HEK293 (cell line): ENCODE data around the gene CUEDC1.

ENCODE experiments used
- CTCF ChIA-PET: fragments of 350-600 bp; formaldehyde crosslinking; extraction: SDS; loops from one replicate; lab custom pipeline; 2021; ENCODE audit warnings: antibody characterized with exemption; lab: Yijun Ruan, JAX
- POLR2A ChIA-PET: fragments of 300-600 bp; formaldehyde crosslinking; extraction: SDS; loops from one replicate; lab custom pipeline; 2020; ENCODE audit warnings: antibody characterized with exemption, inconsistent platforms; lab: Yijun Ruan, JAX
- H3K27ac ChIP-seq: fragments of 200-500 bp; sonication (Bioruptor generic); 2 replicates; pipeline ENCODE4 v1.5.1; 2014; ENCODE audit warnings: low read depth, low read length, control low read depth, inconsistent platforms; ENCODE audit errors: extremely low read depth
- H3K36me3 ChIP-seq, 2 experiments: fragments of 200-500 bp in 1 of 2; sonication (Bioruptor generic) in 1 of 2; 1 replicate in 1 of 2; 2 replicates in 1 of 2; pipeline ENCODE4 v1.5.1; 2014 to 2017; ENCODE audit warnings: inconsistent platforms in 2 of 2, low read length in 2 of 2; ENCODE audit not compliant: control insufficient read depth in 2 of 2, insufficient read depth in 1 of 2
- H3K4me1 ChIP-seq: fragments of 200-500 bp; sonication (Bioruptor generic); 2 replicates; pipeline ENCODE4 v1.5.1; 2014; ENCODE audit warnings: mild to moderate bottlenecking, low read length, inconsistent platforms; ENCODE audit not compliant: control insufficient read depth, insufficient read depth
- H3K4me3 ChIP-seq: 2 replicates; pipeline ENCODE4 v1.5.1; 2011; ENCODE audit warnings: low read depth, mild to moderate bottlenecking, control low read depth, low read length, moderate library complexity
- H3K9me3 ChIP-seq: fragments of 200-500 bp; sonication (Bioruptor generic); 2 replicates; pipeline ENCODE4 v1.5.1; 2014; ENCODE audit warnings: low read depth, low read length, inconsistent platforms; ENCODE audit not compliant: control insufficient read depth, insufficient read depth
- FEZF1 ChIP-seq: fragments of 450-650 bp; formaldehyde crosslinking; IDR thresholded peaks from 2 replicates; pipeline ENCODE4 v1.5.1; 2016; ENCODE audit warnings: missing biosample characterization, missing genetic modification characterization
- GLIS1 ChIP-seq: fragments of 450-650 bp; formaldehyde crosslinking; IDR thresholded peaks from 2 replicates; pipeline ENCODE4 v1.5.1; 2016; ENCODE audit warnings: missing biosample characterization, missing genetic modification characterization
- SCRT2 ChIP-seq: fragments of 450-650 bp; formaldehyde crosslinking; IDR thresholded peaks from 2 replicates; pipeline ENCODE4 v1.5.1; 2016; ENCODE audit warnings: missing biosample characterization, missing genetic modification characterization
- SP2 ChIP-seq: fragments of 450-650 bp; formaldehyde crosslinking; IDR thresholded peaks from 2 replicates; pipeline ENCODE4 v1.5.1; 2016; ENCODE audit warnings: missing biosample characterization, missing genetic modification characterization
- SP3 ChIP-seq: fragments of 450-650 bp; formaldehyde crosslinking; IDR thresholded peaks from 2 replicates; pipeline ENCODE4 v1.5.1; 2016; ENCODE audit warnings: missing biosample characterization, missing genetic modification characterization
- ZBTB17 ChIP-seq: fragments of 450-650 bp; formaldehyde crosslinking; IDR thresholded peaks from 2 replicates; pipeline ENCODE4 v1.5.1; 2016; ENCODE audit warnings: missing biosample characterization, missing genetic modification characterization
- ZFP69B ChIP-seq: fragments of 450-650 bp; formaldehyde crosslinking; IDR thresholded peaks from 2 replicates; pipeline ENCODE4 v1.5.1; 2016; ENCODE audit warnings: missing biosample characterization, missing genetic modification characterization
- ZNF10 ChIP-seq: fragments of 450-650 bp; formaldehyde crosslinking; IDR thresholded peaks from 2 replicates; pipeline ENCODE4 v1.5.1; 2017; ENCODE audit warnings: missing biosample characterization, missing genetic modification characterization
- ZNF140 ChIP-seq: fragments of 450-650 bp; formaldehyde crosslinking; IDR thresholded peaks from 2 replicates; pipeline ENCODE4 v1.5.1; 2016; ENCODE audit warnings: missing biosample characterization, missing genetic modification characterization
- ZNF26 ChIP-seq: fragments of 450-650 bp; formaldehyde crosslinking; IDR thresholded peaks from 2 replicates; pipeline ENCODE4 v1.5.1; 2016; ENCODE audit warnings: missing biosample characterization, missing genetic modification characterization
- ZNF280C ChIP-seq: fragments of 450-650 bp; formaldehyde crosslinking; IDR thresholded peaks from 2 replicates; pipeline ENCODE4 v1.5.1; 2016; ENCODE audit warnings: missing biosample characterization, missing genetic modification characterization
- ZNF354C ChIP-seq: fragments of 450-650 bp; formaldehyde crosslinking; IDR thresholded peaks from 2 replicates; pipeline ENCODE4 v1.5.1; 2016; ENCODE audit warnings: missing biosample characterization, missing genetic modification characterization, low read depth, borderline replicate concordance
- ZNF362 ChIP-seq: fragments of 450-650 bp; formaldehyde crosslinking; IDR thresholded peaks from 2 replicates; pipeline ENCODE4 v1.5.1; 2016; ENCODE audit warnings: missing biosample characterization, missing genetic modification characterization
- ZNF398 ChIP-seq: fragments of 450-650 bp; formaldehyde crosslinking; IDR thresholded peaks from 2 replicates; pipeline ENCODE4 v1.5.1; 2017; ENCODE audit warnings: missing biosample characterization, missing genetic modification characterization
- ZNF416 ChIP-seq: fragments of 450-650 bp; formaldehyde crosslinking; IDR thresholded peaks from 2 replicates; pipeline ENCODE4 v1.5.1; 2016; ENCODE audit warnings: missing biosample characterization, missing genetic modification characterization
- ZNF664 ChIP-seq: fragments of 450-650 bp; formaldehyde crosslinking; IDR thresholded peaks from 2 replicates; pipeline ENCODE4 v1.5.1; 2016; ENCODE audit warnings: missing biosample characterization, missing genetic modification characterization
- ZNF701 ChIP-seq: fragments of 450-650 bp; formaldehyde crosslinking; IDR thresholded peaks from 2 replicates; pipeline ENCODE4 v1.5.1; 2016; ENCODE audit warnings: missing biosample characterization, missing genetic modification characterization
- ZNF707 ChIP-seq: fragments of 450-650 bp; formaldehyde crosslinking; IDR thresholded peaks from 2 replicates; pipeline ENCODE4 v1.5.1; 2016; ENCODE audit warnings: missing biosample characterization, missing genetic modification characterization

CUEDC1 gene

GRCh38 chr17:57984261-57984890 is 29.2 kb upstream of the CUEDC1 start:
- peaks cover 29% of the 10 kb centered on the region for H3K4me1 ChIP-seq
- H3K4me3 ChIP-seq, result no peak overlapping the region
- CTCF ChIA-PET, result interaction anchor here (0.6 to 3.6 kb wide), 11 partner anchors 16 to 126 kb away, joined by 3 to 31 read pairs (median 3); partner anchors contain the start of gene CUEDC1
- POLR2A ChIA-PET, result interaction anchor here (1.2 to 3.6 kb wide), 6 partner anchors 23 to 134 kb away, joined by 4 to 26 read pairs (median 10); partner anchors contain the start of genes CUEDC1, MRPS23 and SRSF1
- H3K36me3 ChIP-seq, result peaks cover 31 to 44% of the 10 kb centered on the region in 2 experiments
- H3K27ac ChIP-seq, result no peak overlapping the region
- TF ChIP-seq ZBTB17 (tag by site-specific recombination) (no peak), ZNF664 (no peak), GLIS1 (tag by site-specific recombination) (no peak), ZNF280C (tag by site-specific recombination) (no peak), ZNF398 (no peak), FEZF1 (tag by site-specific recombination) (no peak), ZNF354C (tag by site-specific recombination) (no peak)
- H3K9me3 ChIP-seq, result no peaks in the 10 kb centered on the region

GRCh38 chr17:57983446-57983845 is 28.2 kb upstream of the CUEDC1 start:
- ChIA-PET CTCF (interaction anchor here (0.8 to 1.8 kb wide), 6 partner anchors 12 to 126 kb away, joined by 3 to 6 read pairs (median 4); no protein-coding TSS in a partner anchor), POLR2A (interaction anchor here (1.2 to 1.7 kb wide), 2 partner anchors 99 to 134 kb away, joined by 3 to 4 read pairs; partner anchors contain the start of gene MRPS23)

More at GRCh38 chr17:57983446-57983845, 28.2 kb upstream of the CUEDC1 start:
- Histone ChIP-seq H3K4me3 (no peak overlapping the region), H3K27ac (no peak overlapping the region), H3K4me1 (peaks cover 26% of the 10 kb centered on the region), H3K36me3 (peaks cover 40 to 53% of the 10 kb centered on the region in 2 experiments), H3K9me3 (no peaks in the 10 kb centered on the region)
- no peak for TF ChIP-seq ZNF10
- no peak for TF ChIP-seq SCRT2 (tag by site-specific recombination)
- no peak for TF ChIP-seq ZNF140 (tag by site-specific recombination)
- TF ChIP-seq ZNF26 (tag by site-specific recombination), result no peak
- TF ChIP-seq ZNF701 (tag by site-specific recombination), result no peak
- no peak for TF ChIP-seq SP2
- no peak for TF ChIP-seq ZNF416 (tag by site-specific recombination)
- no peak for TF ChIP-seq ZNF707 (tag by site-specific recombination)
- TF ChIP-seq ZFP69B (tag by site-specific recombination), result no peak
- no peak for TF ChIP-seq ZNF362 (tag by site-specific recombination)
- no peak for TF ChIP-seq SP3
